ENCODE results near the gene DDN. TPM values are rescaled to one million over a fixed set of nuclear protein-coding genes. Genes with fewer than 3 reads are reported as not detected.

DDN gene
- total RNA-seq, 1 donor from 2014 or later, result 1.00 TPM

GRCh38 chr12:48991247-48992050 lies 7.7 kb downstream of the DDN start:
- DNase-seq (ENCODE audit: low spot score), result no peak

GRCh38 chr12:48990552-48990951 lies 8.6 kb downstream of the DDN start:
- no peak for DNase-seq (ENCODE audit: low spot score)
- intact Hi-C loops (cut with DNase I), result no loop called here

More at GRCh38 chr12:48991247-48992050, 7.7 kb downstream of the DDN start:
- intact Hi-C loops (cut with DNase I), result no loop called here

- DNase-seq (ENCODE audit: low spot score), result peak; percentile 90
- intact Hi-C loops (cut with DNase I), result no loop called here
These were observed 11.0 kb downstream of the DDN start for GRCh38 chr12:48988030-48988649.

- intact Hi-C loops (cut with DNase I), result no loop called here
- no peak for DNase-seq (ENCODE audit: low spot score)
These were observed 12.4 kb downstream of the DDN start for GRCh38 chr12:48986720-48987291.

GRCh38 chr12:48985901-48986300 lies 13.3 kb downstream of the DDN start:
- no peak for DNase-seq (ENCODE audit: low spot score)
- intact Hi-C loops (cut with DNase I), result no loop called here

- peak; percentile 84 for DNase-seq (ENCODE audit: low spot score)
- intact Hi-C loops (cut with DNase I), result no loop called here
These were observed 13.7 kb downstream of the DDN start for GRCh38 chr12:48985475-48985897.

GRCh38 chr12:48982397-48983080 lies 16.6 kb downstream of the DDN start:
- intact Hi-C loops (cut with DNase I), result no loop called here
- DNase-seq (ENCODE audit: low spot score), result no peak

- no peak for DNase-seq (ENCODE audit: low spot score)
- intact Hi-C loops (cut with DNase I), result no loop called here
These were observed 17.4 kb downstream of the DDN start for GRCh38 chr12:48981757-48982157.

- intact Hi-C loops (cut with DNase I), result no loop called here
- DNase-seq (ENCODE audit: low spot score), result no peak
These were observed 18.0 kb downstream of the DDN start for GRCh38 chr12:48980953-48981756.

- intact Hi-C loops (cut with DNase I), result no loop called here
- no peak for DNase-seq (ENCODE audit: low spot score)
These were observed 18.7 kb downstream of the DDN start for GRCh38 chr12:48980389-48980952.

GRCh38 chr12:48979602-48980388 lies 19.4 kb downstream of the DDN start:
- DNase-seq (ENCODE audit: low spot score), result no peak
- intact Hi-C loops (cut with DNase I), result no loop called here

GRCh38 chr12:48978741-48979601 lies 20.2 kb downstream of the DDN start:
- intact Hi-C loops (cut with DNase I), result no loop called here

GRCh38 chr12:48978291-48978740 lies 20.9 kb downstream of the DDN start, which contains the start of gene WNT1:
TSS of gene WNT1 (plus strand) at chr12:48978322. CDS start at chr12:48978651, 329 bp downstream.
- no peak for DNase-seq (ENCODE audit: low spot score)

More at GRCh38 chr12:48978741-48979601, 20.2 kb downstream of the DDN start:
- DNase-seq (ENCODE audit: low spot score), result no peak

GRCh38 chr12:48977290-48978281 lies 21.6 kb downstream of the DDN start:
- intact Hi-C loops (cut with DNase I), result no loop called here
- no peak for DNase-seq (ENCODE audit: low spot score)

More at GRCh38 chr12:48978291-48978740, 20.9 kb downstream of the DDN start, which contains the start of gene WNT1:
- intact Hi-C loops (cut with DNase I), result no loop called here

- DNase-seq (ENCODE audit: low spot score), result peak; percentile 77
- intact Hi-C loops (cut with DNase I), result no loop called here
These were observed 25.1 kb downstream of the DDN start for GRCh38 chr12:48973941-48974673.
